Activated T-cell treated with anti-CD3 and anti-CD28 coated beads, Interleukin-2, amount 50 U/mL, for 48 hours (primary cell): ENCODE results near the gene TSPAN7.

Experiments
- DNase-seq, 2 experiments: peaks; one replicate each; pipeline ENCODE4 v3.0.0-alpha.2; 2020

TSPAN7 gene

DNA sequence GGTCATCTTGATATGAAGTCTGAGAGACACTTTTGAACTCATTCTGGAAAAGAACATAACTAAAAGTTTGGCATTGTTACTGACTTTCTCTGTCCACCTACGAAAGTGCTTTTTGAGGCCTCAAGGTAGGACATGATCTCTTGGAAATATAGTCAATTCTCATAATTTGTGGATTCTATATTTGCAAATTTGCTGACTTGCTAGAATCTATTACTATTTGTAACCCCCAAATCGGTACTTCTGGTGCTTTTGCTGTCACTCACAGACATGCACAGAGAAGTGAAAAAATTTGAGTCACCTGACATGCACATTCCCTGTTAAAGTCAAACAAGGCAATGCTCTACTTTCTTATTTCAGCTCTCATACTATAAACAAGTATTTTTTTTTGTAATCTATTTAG lies 35.6 kb downstream of the TSPAN7 start:
- no peak for DNase-seq

DNA sequence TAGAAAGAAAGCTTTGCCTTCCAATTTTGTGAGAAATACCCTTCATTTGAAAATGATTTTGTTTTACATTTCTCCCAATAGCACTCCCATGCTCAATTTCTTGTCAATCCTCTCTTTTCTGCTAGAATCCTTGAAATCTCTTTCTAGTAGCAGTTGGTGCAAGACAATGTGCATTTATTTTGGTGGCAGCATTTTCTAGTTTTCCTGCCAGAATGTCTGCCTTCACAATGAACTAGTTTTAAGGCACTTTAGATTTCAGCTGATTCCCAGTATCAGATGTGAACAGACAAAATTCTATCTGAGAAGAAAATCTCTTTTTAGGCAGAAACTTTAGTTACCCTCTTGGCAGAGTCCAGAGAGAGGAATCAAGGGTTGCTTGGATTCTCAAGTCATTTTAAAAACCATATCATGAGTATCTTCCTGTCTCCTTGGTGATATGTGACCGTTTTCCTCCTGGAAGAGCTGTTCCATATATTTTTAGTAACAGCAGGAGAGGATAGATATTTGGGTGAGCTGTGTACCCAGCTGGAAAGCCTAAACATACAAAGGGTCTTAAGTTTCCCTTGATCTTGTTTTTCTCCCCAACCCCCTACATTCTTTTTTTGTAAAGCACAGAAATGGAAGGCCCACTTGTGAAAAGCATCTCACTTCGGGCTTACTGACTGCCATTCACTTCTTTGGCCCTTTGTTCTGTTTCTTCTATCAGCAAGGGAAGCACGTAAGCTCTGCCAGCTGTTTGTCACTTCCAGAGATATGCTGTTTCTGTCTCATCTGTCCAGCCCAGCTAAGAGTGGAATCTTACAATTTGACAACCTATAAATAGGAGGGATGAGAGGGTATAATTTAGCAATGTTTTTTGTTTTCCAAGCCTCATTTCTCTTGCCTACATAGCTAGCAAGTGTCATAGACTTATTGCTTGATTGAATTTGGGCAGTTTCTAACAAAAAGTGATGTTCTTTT lies 38.7 kb downstream of the TSPAN7 start:
- DNase-seq: no peak

DNA sequence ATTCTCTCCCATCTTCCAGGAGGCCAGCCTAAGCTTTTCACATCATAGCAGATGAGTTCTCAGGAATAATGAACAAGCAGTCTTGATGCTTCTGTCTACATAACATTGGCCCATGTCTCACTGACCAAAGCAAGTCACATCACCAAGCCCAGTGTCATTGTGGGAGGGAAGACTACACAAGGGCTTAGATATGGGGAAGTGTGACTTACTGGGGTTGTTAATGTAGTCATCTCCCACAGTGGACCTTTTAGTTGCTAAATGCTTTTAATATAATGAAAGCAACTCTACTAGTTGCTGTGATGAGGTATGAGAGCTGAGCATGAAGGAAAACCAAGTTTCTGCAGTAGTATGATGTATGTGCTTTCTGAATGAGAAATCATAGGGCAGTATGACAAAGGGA lies 40.5 kb downstream of the TSPAN7 start:
- DNase-seq: no peak

DNA sequence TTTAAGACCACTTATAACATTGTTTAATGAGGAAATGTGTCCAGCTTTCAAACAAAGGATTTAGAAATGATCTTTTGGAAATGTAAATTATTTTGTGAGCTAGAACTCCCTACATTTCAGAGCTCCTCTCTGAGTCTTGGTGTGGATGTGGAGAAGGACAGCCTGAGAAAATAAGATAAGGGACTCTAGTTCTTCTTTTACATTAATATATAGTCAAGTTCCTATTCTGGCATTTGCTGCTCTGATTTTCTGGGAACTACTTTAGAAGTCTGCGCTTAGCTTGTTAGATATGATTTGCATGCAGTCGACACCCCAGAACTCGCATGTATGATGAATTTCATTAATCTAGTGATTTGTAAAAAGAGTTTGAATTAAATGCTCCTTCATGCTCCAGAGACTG lies 45.5 kb downstream of the TSPAN7 start:
- no peak for DNase-seq

- no peak for DNase-seq
Observed at GRCh38 chrX:38607976-38608375, 46.6 kb downstream of the TSPAN7 start.

GRCh38 chrX:38610849-38611248 lies 49.5 kb downstream of the TSPAN7 start:
- no peak for DNase-seq

- DNase-seq: no peak
Observed at GRCh38 chrX:38612281-38612680, 50.9 kb downstream of the TSPAN7 start.

- no peak for DNase-seq
Observed at GRCh38 chrX:38614485-38614884, 53.1 kb downstream of the TSPAN7 start.

GRCh38 chrX:38616904-38617303 lies 55.6 kb downstream of the TSPAN7 start:
- DNase-seq: no peak

- no peak for DNase-seq
Observed at GRCh38 chrX:38618180-38618579, 56.8 kb downstream of the TSPAN7 start.

DNA sequence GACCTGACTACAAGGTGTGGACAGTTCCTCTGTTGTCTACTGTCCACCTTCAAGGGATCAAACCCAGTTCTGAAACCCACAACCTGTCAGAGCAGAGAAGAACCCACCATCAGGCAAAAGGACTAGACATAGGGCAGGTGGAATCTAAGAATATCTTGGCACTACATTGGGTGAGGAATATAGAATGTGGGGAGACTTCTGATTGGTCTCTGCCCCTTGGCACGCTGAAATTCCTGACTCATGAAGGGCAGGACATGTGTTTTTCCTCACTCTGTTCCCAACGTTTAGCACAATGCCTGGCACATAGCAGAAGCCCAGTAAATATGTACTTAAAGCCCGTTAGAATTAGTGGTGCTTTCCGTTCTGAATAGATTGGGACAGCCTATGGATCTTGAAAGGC lies 59.3 kb downstream of the TSPAN7 start:
- no peak for DNase-seq

DNA sequence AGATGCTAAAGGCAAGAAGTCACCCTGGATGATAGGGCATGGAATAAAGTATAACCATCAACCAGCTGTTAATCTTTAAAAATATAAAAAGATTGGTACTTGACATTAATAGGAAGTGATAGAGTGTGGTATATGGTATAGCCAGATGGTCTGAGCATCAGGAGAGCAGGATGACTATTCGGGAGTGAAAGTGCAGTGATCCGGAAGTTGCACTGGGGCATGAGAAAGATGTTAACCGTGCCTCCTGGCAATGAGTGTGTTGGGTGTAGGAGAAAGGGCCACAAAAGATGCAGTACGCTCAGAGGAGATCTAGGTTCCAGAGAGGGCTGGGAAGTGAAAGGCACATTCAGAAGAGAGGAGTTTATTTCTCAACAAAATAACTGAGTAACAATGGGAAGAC lies 65.0 kb downstream of the TSPAN7 start:
- DNase-seq: no peak

GRCh38 chrX:38627683-38628082 lies 66.3 kb downstream of the TSPAN7 start:
- DNase-seq: peak; percentile 35 to 44

DNA sequence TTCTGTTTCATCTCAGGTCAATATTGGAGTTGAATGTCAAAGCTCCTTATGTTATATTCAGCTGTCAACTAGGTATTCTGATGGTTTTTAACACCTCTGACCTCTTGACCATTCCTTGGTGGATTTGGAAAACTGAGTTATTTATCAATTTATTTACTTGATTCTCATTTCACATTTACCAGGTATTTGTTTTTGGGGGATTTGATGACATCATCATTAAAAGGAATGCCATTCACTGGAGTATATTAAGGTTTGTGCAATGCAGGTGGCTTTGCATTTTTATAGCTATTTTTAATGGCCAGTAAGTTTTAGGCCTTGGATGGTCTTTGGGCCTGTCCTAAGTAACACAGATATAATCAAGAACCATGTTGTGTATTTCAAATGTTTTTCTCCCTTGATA lies 67.2 kb downstream of the TSPAN7 start:
- no peak for DNase-seq

DNA sequence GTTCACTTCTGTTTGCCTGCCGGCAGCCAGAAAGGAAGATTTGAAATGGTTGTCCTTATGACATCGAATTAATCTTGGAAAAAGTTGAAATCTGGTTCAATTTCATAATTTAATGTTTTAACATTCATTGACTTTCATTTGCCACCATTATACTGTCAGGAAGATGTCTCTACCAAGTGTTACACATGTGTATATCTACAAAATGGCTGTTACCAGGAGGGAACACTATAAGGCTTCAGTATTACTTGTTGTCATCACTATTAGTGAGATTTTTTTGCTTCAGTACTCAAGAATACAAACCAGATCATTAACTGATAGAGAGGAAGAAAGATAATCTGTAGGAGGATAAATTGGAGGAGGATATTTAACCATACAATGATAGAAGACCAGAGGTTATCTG lies 71.2 kb downstream of the TSPAN7 start:
- no peak for DNase-seq

DNA sequence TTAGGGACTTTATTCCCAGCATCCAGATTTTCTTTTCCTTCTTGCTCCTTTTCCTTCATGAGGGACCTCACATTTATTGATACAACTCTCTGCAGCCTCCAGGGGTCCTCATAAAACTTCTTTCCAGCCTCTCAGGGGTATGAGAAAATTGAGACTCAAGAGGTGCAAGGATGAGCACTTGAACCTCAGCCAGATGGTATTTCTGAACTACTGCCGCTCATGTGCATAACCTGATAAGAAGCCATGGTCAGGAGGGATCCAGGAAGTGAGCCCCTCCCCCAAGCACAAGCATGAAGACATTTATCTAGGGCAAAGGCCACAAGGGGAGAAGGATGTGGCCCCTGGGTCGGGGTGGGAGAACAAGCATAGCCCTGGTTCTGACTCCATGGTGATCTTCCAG lies 73.3 kb downstream of the TSPAN7 start:
- DNase-seq: no peak

DNA sequence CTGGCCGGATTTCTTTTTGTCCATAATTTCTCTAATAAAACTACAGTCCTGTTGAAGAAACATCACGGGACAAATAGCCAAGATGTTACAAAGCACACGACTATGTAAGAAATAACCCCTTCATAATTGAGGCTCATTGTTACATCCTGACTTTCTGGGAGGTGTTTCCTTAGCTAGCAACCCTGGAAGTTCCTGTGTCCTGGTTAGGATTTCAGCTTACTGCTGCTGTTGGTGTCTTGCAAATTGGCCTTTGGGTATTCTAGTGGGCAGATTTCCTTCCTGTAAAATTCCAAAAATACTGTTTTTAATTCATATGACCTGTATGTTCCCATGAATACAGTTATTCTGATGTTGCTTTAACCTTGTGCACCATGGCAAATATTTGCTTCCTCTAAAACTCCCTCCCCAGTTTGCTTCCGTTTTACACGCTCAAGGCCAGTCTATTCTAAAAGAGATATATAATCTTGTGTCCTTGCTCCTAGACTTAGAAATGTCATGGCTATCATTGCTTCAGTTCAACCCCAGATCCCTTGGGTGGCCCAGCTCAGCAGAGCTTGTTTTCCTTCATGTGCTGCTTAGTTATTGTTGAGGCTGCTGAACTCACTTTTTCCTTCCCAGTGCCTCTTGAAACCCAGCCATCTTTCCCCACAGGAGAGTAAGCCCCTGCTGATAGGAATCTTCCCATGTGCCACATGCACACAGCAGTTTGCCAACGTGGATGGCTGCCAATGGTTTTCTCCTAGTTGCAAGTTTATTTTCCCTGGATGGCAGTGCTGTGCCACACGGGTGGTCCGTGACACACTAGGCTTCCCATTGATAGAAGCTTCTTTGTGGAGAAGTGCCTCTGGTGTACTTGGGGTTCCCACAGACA lies 75.8 kb downstream of the TSPAN7 start:
- DNase-seq: no peak

DNA sequence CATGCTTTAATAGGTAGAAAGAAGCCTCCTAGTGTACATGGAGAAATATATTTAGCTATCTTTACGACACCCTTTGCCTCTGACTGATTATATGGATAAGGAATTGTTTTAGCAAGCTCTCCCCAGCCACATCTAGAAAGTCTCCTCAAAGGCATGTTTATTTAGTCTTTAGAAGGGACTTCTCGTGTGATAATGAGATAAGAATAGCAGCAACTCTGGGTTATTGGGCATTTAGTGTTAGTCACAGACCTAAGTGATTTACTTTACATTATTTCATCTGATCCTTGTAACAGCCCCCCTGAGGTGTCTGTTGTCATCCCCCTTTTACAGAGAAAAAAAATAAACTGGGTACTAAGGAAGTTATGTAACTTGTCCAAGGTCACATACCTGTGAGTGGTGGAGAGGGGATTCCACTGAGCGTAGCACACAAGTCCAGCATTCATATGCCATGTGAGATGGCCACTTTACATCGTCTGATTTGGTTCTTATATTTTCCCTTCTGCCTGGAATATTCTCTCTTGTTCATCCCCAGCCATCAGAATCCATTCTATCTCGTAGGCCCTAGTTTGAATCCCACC lies 77.7 kb downstream of the TSPAN7 start:
- no peak for DNase-seq

GRCh38 chrX:38639730-38640129 lies 78.4 kb downstream of the TSPAN7 start:
- no peak for DNase-seq

GRCh38 chrX:38641197-38641596 lies 79.9 kb downstream of the TSPAN7 start:
- DNase-seq: no peak

GRCh38 chrX:38643903-38644302 lies 82.6 kb downstream of the TSPAN7 start:
- no peak for DNase-seq

GRCh38 chrX:38646129-38646528 lies 84.8 kb downstream of the TSPAN7 start:
- DNase-seq: no peak

- DNase-seq: no peak
Observed at GRCh38 chrX:38649221-38649620, 87.9 kb downstream of the TSPAN7 start.
